GM19438 (cell line): Measurements from ENCODE around the gene PHF21B.
"Not testable (repeated sequence)": the region's sequence is repeated elsewhere in the genome, so short reads cannot be mapped to it uniquely, and the experiment has no call there.

Experiments
- ATAC-seq: cut with Tn5 transposase; IDR thresholded peaks from one replicate; pipeline ENCODE4 v1.9.1; 2021; ENCODE audit warnings: low read depth; ENCODE audit not compliant: unreplicated experiment

PHF21B gene

DNA sequence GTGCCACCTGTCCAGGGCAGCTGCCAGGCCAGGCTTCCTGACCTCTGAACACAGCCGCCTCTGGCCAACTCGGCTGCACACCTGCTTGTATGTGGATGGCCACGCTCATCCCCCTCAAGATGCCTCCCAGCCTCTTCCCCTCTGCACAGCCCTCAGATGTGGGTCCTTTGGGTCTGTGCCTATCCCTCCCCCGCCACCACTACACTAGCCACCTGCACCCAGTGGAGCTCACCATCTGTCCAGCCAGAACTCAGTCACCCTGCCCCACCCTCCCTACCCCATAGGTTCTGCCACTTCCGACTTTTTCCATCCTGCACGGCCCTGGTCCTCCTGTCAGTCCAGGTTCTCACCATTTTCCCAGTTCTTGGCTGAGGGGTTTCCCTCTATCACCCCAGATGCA is 44.6 kb downstream of the PHF21B start:
- ATAC-seq: no peak

DNA sequence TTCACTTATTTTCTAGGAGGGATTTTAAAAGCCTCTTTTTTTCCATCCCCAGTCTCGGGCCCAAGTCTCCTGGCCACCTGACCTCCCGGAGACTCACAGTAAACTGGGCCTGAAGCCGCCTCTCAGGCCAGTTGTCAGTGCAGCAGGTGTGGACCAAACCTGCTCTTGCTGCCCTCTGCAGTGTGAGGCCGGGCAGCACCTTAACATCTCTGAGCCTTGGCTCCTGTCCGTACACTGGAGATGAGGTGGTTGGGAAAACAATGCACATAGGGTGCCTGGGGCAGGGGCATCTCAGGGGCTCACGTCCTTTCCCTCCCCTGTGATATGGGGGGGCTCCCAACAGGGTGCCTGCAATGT is 45.1 kb downstream of the PHF21B start:
- ATAC-seq: no peak

DNA sequence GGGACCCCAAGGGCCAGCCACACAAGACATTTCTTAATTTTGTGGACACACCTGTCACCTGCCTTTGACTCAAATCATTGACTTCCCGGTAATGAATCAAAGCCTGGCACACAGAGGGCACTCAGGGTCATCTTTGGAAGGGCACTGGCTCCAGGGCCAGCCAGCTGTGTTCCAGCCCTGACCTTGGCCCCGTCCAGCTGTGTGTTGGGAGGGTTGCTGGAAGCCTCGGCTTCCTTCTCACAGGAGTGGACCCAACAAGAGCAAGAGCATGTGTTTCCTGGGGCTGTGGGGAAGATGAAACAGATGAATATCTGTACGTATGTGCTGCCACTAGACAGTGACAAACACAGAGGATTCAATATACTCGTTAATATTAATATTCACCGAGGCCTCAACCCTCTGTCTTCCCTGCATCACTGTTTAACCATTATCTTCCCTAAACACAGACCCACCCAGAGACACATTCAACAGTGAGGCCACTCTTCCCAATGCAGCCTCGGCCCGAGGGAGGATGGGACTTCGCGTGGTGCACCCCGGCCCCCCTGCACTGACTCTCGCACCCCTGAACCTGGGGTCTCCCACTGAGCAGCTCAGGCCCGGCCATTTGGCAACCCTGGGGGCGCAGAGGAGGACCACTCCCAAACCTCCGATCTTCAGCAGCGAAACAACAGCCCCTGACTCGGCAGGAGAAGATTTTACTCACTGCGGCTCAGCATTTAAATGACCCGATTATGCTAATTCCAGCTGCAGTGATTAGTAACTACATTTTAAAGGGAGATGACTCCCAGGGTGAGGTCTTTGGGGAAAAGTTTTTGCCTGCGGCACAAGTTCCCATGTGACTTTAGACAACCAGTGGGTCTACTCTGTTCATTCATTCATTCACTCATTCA is 45.7 kb downstream of the PHF21B start:
- no peak for ATAC-seq

DNA sequence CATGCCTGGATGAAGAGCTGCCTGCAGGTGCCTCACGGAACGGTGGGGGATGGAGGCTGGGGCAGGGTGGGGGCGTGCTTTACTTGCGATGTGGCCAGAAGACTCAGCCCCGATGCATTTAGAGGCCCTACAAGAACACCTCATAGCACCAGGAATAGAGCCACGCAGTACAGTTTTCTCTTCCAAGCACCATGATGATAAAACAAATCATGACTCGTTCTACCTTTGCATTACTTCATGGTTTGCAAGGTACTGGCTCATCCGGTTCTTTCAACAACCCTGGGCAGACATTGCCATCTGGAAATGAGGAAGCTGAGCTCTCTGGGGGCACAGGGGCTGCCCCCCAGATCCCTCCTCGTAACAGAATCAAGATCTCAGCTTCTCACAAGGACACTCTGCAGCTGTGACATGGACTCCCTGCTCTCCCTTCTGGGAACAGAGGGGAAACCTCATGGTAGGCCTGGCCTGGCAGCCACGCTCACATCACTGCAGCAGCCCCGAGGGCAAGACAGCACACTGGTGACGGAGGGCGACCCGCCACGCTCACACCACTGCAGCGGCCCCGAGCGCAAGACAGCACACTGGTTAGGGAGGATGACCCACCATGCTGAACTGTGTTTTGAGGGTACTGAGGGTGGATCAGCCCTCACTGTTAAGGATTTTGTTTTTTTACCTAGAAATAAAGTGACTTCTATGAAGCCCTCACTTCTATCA is 46.9 kb downstream of the PHF21B start:
- ATAC-seq: no peak

DNA sequence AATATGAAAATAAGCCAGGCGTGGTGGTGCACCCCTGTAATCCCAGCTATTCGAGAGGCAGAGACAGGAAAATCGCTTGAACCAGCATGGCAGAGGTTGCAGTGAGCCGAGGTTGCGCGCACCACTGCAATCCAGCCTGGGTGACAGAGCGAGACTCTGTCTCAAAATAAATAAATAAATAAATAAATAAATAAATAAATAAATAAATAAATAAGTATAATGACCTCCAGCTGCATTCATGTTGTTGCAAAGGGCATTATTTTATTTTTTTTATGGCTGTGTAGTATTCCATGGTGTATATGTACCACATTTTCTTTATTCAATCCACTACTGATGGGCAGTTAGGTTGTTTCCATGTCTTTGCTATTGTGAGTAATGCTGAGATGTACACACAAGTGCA is 48.1 kb downstream of the PHF21B start:
- not testable (repeated sequence) for ATAC-seq

DNA sequence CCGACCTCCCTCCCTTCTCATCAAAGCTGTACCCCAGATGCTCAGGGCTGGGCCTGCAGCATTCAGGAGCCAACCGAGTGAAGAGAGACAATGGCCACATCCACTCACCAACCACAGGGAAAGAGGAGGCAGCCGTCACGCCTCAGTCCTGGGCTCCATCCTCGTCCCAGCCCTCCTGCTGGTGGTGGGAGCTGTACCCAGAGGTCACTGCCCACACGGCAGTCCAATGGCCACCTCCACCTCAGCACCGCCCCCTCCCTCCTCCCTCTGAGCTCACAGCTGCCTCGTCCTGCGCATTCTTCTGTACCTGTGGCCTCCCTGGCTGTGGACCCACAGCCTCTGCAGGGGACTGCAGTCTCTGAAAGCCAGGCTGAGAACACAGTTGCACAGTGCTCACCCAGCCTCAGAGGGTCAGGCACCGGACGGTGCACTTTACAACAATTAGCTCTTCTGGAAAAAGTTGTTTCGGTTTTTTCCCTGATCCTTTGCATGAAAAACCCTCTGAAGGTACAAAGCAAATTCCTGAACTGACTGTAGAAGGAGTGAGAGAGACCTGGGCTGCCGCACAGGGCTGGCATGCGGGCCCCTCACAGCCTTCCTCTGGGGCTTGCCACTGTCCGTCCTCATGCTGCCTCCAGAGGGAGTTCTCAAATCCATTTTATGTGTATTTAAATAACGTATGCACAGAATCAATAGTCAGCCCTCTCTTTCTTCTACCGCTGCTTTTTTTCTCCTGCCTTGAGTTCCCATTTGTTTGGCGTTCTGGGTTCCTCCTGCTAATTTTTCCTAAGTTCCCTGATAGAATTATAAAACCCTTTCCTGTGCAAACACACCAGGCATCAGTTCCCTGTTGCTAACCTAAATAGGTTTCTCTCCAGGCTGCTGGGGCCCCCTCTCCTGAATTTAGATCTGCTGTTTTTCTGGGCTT is 52.7 kb downstream of the PHF21B start:
- ATAC-seq: no peak

DNA sequence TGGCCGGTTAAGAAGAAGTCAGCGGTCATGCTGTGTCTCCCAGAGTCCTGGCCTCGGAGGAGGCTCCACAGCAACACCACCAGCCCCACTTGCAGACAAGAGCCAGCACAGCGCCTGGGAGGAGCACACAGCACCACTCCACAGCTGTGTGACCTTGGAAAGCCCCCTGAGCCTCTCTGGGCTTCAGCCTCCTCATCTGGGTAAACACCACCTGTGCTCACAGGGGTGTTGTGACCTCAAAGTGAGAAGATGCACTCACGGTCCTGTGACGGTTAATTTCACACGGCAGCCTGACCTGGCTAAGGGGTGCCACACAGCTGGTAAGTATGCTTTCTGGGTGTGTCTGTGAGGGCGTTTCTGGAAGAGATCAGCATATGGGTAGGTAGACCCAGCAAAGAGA is 54.7 kb downstream of the PHF21B start:
- ATAC-seq: no peak

DNA sequence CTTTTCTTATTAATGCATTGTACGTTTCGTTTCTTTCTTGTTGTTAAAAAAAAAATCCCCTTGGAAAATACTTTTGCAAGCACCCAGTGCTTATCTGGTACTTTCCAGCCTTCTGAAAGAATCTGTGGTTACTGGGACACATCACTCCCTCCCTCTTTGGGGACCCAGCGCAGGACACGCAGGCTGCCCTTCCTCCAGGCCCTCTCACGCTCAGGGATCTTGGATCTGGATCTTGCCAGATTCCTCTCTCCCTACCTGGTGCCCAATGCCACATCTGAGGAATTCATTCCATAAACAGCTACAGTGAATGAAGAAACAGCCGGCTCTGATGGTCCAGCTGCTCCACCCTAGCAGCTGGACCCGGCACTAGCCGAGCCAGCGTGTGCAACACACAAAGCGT is 55.7 kb downstream of the PHF21B start:
- no peak for ATAC-seq

DNA sequence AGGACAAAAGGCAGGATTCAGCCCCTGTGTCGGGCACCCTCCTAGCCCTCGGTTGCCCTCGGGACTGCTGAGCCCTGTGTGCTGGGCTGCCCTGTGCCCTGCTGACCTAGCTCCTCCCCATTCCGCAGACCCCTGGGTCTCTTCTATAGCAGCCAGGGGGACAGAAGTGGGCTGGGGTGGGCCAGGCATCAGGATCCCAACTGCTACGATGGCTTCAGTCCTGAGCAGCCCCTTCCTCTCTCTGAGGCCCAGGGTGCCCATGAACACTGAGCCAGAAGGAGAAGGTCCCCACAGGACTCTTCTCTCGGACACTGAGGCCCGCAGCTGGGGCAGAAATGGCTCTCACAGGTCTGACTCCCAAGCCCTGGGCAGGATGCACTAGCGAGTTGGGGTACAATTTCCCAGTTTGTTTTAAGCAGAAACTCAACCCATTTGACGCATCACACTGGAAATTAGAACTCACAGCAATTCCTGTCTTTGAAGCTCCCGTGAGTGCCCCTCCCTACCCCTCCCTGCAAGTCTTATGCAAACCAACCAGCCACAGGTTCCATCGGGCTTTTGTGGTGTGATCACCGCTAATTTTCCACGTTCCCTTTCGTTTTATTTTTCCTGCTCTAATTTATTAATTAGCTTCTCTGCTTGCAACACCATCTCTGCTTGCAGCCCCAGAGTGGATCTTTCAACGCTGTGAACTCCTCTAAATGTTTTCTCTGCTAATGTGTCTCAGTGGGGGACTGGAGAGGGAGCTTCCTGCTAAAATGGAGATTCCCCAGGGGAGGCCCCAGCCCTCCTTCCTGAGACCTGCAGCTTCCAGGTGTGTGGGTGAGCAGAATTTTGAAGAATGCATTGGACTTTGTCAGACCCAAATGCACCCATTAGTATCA is 56.7 kb downstream of the PHF21B start:
- ATAC-seq: no peak

DNA sequence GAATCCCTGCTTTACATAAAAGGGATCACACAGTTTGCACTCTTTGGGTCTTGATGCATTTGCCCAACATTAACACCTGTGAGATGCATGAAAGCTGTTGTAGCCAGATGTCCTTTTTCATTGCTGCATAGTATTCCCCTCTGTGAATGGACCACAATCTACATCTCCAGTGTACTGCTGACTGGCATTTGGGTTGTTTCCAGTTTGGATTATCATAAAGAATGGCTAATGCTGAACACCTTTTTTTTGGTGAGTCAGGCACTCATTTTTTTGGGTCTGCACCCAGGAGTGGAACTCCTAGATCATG is 58.3 kb downstream of the PHF21B start:
- no peak for ATAC-seq

DNA sequence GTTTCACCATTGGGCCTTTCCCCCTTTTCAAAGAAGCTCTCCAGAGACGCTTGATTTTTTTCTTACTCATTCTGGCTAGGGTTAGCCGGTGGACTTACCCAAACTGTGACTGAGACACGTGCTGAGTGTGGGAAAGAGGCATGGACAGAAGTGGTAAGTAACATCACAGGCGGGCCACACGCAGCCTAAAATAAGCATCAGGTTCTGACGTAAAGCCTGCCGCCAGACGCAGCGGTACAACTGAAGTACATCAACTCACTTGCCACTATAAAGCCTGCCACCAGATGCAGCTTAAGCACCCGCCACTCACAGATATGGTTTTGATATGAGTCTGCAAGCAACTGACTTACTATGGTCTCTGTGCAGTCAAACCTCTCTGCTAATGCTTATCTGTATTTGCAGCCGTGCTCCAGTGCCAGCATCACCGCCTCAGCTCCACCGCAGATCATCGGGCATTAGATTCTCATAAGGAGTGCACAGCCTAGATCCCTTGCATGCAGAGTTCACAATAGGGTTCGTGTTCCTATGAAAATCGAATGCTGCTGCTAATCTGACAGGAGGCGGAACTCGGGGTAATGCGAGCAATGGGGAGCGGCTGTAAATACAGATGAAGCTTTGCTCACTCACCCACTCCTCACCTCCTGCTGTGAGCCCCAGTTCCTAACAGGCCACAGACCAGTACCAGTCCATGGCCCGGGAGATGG is 58.8 kb downstream of the PHF21B start:
- no peak for ATAC-seq

DNA sequence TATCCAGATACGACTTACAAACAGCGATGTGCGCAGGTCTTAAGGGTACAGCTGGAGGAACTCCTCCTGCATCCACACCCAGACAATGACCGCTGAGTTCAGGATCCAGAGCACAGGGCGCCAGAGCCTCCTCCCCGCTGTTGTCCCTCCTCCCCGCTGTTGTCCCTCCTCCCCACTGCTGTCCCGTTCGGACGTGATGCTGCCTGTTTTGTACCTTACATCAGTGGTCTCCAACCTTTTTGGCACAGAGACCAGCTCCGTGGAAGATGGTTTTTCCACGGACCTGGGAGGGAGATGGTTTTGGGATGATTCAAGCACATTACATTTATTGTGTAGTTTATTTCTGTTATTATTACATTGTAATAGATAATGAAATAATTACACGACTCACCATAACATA is 62.0 kb downstream of the PHF21B start:
- ATAC-seq: no peak

DNA sequence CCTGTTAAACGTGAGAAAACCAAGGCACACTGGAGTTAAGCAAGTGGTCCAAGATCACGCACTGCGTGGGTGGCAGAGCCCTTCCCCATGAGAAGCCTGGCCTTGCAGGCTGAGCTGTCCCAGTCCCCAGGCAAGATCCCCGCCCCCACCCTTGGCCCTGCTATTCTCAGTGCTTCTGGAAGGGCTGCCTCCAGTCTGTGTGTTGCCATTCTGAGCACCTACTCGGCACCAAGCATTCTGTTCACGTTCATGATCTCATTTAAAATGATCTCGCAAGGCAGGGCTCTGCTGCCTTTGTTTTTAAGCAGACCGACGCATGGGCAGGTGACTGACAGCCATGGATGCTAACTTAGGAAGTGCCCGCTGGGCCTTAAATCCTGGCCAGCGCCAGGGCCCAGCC is 62.8 kb downstream of the PHF21B start:
- no peak for ATAC-seq

DNA sequence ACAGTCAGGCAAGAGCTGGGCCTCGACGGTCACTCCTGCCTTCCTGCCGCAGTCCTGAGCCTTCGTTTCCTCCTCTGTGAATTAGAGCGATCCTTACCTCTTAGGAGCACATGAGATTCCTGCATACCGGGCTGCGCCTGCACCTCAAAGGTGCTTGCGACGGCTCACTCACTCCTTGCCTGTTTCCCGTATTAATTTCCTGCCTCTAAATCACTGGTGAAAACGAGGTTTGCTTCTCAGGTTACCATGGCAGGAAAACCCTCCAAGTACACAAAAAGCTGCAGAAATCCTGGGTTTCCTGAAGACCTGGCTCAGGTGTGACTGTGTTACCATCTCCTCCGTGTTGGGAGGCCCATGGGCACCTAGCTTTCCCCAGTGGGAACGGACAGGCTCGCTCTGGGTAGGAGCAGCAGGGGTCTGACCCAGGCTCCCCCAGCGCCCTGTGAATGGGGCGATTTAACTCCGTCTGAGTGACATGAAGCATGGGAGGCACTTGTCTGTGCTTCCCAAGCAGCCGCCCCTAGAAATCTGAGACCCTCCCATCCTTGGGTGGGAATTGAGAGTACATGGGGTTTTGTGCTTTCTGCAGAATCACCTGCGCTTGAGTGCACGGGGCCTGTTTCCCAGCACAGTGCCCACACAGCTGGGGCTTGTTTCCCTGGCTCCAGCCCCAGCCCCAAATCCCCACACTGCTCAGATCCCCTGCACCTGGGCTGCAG is 64.8 kb downstream of the PHF21B start:
- ATAC-seq: no peak

DNA sequence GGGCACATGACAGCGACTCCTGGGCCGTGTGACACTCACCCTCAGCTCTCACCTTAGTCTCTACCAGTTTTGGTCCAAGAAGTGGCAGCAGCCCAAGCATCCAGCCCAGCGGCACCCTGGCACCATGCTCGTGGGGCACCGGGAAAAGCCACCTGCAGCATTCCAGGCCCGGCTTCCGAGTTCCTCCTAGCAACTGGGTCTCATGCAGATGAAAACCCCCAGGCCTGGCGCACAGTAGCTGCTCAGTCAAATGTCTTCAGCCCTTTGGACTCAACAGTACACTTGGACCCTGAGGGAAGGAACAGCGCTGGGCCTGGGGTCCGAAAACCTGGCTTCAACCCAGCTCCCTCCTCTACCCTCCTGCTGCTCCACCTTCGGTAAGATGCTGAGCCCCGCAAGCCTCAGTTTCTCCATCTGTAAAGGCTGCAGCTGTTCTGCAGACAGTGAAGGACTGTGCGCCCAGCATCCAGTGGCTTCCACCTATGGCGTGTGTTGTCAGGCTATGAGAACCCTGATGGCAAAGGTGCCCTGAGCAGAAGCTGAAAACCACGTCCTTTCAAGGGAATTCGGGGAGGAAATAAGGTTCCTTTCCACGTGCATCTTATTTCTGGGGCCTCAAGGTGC is 66.0 kb downstream of the PHF21B start:
- ATAC-seq: no peak

DNA sequence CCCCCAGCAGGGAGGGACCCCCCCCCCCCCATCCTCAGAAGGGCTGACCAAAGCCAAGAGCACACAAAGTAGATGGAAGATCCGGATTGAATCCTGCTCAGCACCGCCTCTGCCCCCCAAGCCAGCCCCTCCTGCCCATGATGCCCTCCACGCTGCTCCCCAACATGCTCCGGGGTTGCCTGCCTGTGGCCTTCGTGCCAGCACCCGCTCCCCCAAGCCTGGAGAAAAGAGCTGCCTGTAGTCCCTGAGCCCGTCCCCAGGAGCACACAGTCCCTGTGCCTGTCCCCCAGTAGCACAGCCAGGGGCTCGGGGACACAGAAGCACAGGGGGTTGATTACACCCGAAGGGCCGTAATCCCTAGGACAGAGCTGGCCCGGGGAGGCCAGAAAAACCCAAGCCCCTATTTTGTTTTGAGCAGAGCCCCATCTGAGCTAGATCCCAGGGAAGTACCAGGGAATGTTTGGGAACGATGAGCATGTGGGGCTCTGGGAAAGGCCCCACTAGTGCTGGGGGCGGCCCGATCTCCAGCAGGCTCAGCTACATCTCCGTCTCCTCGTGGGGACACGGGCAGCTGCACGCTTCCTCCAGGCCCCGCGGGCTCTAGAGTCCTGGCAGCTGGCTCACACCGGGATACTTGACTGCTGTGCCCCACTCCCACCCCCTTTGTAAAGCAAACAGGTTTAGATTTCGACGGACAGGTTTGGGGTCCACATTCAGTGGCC is 66.7 kb downstream of the PHF21B start:
- ATAC-seq: no peak

DNA sequence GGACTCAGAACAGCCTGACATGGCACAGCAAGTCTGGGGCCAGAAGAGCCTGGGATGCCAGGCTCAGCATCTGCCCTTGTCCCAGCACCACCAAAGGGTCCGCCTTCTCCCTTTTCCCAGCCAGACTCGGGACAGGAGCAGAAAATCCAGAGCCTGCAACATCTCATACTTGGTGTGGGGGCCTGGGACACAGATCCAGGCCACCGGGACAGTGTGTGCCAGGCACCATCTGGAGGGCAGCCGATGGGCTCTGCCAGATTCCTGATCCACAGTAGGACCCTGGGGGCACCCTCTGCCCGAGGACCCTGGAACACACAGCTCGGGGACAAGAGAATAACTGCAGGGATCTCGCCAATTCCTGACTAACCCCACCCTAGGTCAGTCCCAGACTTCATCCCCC is 67.7 kb downstream of the PHF21B start:
- ATAC-seq: no peak

DNA sequence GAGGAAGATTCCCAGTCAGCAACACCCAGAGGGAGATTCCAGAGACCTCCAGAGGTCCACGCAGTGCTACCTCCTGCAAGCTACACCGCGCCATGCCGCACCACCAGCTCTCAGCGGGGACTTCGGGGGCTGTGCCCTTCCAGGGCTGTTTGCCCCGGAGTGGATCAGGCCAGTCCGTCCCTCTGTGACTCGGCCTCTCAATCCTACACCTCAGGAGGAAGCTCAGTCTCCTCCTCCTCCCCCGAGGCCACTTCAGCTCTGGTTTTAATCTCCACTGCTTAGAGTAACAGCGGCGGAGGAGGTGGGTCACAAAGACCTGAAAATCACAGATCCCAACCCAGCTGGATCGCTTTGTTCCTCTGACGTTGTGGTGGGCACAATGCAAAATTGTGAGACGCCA is 68.6 kb downstream of the PHF21B start:
- no peak for ATAC-seq
